ENCODE results near the gene SPRYD3. TPM values are rescaled to one million over a fixed set of nuclear protein-coding genes. Genes with fewer than 3 reads are reported as not detected.
"Not testable (repeated sequence)": the region's sequence is repeated elsewhere in the genome, so short reads cannot be mapped to it uniquely, and the experiment has no call there.

The SPRYD3 gene
- total and polyA plus RNA-seq, 2 experiments from 2014 or later = 48.7 to 54.7 TPM

DNA sequence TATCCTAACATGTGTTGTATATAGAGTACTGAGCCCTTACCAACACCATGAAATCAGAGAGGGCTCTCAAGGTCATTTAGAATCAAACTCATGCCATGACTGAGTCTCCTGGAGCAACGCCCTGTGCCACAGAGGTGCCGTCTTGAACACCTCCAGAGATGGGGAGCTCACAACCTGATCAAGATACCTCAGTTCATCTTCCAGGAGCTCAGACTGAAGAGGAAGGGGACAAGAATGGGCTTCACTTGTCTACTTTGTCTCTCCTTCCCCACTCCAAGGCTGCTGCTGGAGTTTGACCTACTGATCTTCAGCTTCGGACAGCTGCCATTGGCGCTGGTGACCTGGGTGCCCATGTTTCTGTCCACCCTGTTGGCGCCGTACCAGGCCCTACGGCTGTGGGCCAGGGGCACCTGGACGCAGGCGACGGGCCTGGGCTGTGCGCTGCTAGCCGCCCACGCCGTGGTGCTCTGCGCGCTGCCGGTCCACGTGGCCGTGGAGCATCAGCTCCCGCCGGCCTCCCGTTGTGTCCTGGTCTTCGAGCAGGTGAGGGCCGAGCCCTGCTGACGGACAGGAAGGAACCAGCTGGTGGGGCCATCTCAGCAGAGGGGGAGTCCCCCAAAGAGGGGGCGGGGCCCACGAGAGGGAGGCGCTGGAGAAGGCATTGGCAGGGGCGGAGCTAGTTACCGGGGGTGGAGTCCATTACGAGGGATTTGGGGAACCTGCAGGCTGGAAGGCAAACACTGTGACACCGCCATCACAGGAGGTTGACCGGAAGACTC, 36.1 kb upstream of the SPRYD3 start:
- Histone ChIP-seq H3F3A (ENCODE audit: insufficient read depth) (no peaks in the 10 kb centered on the region), H2AFZ (no peak overlapping the region), H3K4me1 (ENCODE audit: insufficient read depth) (no peaks in the 10 kb centered on the region), H3K4me3 (no peak overlapping the region), H3K27me3 (replicated peaks; ENCODE audit: insufficient read depth) (no peaks in the 10 kb centered on the region), H3K27ac (no peak overlapping the region), H3K79me2 (ENCODE audit: insufficient read depth) (no peaks in the 10 kb centered on the region), H3K9me3 (ENCODE audit: low read depth) (no peaks in the 10 kb centered on the region), H3K9me2 (ENCODE audit: insufficient read depth) (no peaks in the 10 kb centered on the region), H4K20me1 (ENCODE audit: insufficient read depth) (no peaks in the 10 kb centered on the region), H3K36me3 (ENCODE audit: low read depth) (no peaks in the 10 kb centered on the region), H3K4me2 (ENCODE audit: unreplicated experiment) (no peak overlapping the region), H3K9ac (no peak overlapping the region)
- DNase-seq = no peak
- 91 to 94% methylated on average over 29 to 33 of the region's 33 CpGs for WGBS, 2 experiments (ENCODE audit: low coverage in 1 of 2, low lambda C conversion rate in 2 of 2, missing lambda C conversion rate in 2 of 2)
- no peak for TF ChIP-seq EZH2phosphoT487 (IDR thresholded peaks at IDR 0.05; ENCODE audit: insufficient read depth, low read depth)
- no peak for TF ChIP-seq EZH2 (IDR thresholded peaks at IDR 0.05; ENCODE audit: insufficient read depth, poor library complexity, severe bottlenecking)
- in situ Hi-C loops (cut with MboI) = no loop called here

GRCh38 chr12:53113951-53114350, 34.8 kb upstream of the SPRYD3 start:
- no peak overlapping the region for H3K4me3 ChIP-seq
- no peaks in the 10 kb centered on the region for H3K27me3 ChIP-seq (replicated peaks; ENCODE audit: insufficient read depth)
- no peaks in the 10 kb centered on the region for H3K79me2 ChIP-seq (ENCODE audit: insufficient read depth)
- no peaks in the 10 kb centered on the region for H3K4me1 ChIP-seq (ENCODE audit: insufficient read depth)
- H3K4me2 ChIP-seq (ENCODE audit: unreplicated experiment) = no peak overlapping the region
- no peaks in the 10 kb centered on the region for H3K9me2 ChIP-seq (ENCODE audit: insufficient read depth)
- no peaks in the 10 kb centered on the region for H3F3A ChIP-seq (ENCODE audit: insufficient read depth)
- H2AFZ ChIP-seq = no peak overlapping the region
- no peak for TF ChIP-seq EZH2phosphoT487 (IDR thresholded peaks at IDR 0.05; ENCODE audit: insufficient read depth, low read depth)
- no peak for TF ChIP-seq EZH2 (IDR thresholded peaks at IDR 0.05; ENCODE audit: insufficient read depth, poor library complexity, severe bottlenecking)
- no peak overlapping the region for H3K9ac ChIP-seq
- H3K9me3 ChIP-seq (ENCODE audit: low read depth) = no peaks in the 10 kb centered on the region
- in situ Hi-C loops (cut with MboI) = no loop called here
- H4K20me1 ChIP-seq (ENCODE audit: insufficient read depth) = no peaks in the 10 kb centered on the region
- no peak for DNase-seq
- H3K36me3 ChIP-seq (ENCODE audit: low read depth) = no peaks in the 10 kb centered on the region
- H3K27ac ChIP-seq = no peak overlapping the region

- Histone ChIP-seq H3F3A (ENCODE audit: insufficient read depth) (no peaks in the 10 kb centered on the region), H3K4me1 (ENCODE audit: insufficient read depth) (no peaks in the 10 kb centered on the region), H3K27me3 (replicated peaks; ENCODE audit: insufficient read depth) (no peaks in the 10 kb centered on the region), H2AFZ (peak overlapping the region; percentile 65), H3K79me2 (ENCODE audit: insufficient read depth) (no peaks in the 10 kb centered on the region), H3K9me2 (ENCODE audit: insufficient read depth) (no peaks in the 10 kb centered on the region), H3K9me3 (ENCODE audit: low read depth) (no peaks in the 10 kb centered on the region), H3K4me2 (ENCODE audit: unreplicated experiment) (no peak overlapping the region), H3K9ac (no peak overlapping the region), H3K4me3 (no peak overlapping the region), H4K20me1 (ENCODE audit: insufficient read depth) (no peaks in the 10 kb centered on the region), H3K36me3 (ENCODE audit: low read depth) (no peaks in the 10 kb centered on the region), H3K27ac (no peak overlapping the region)
- no peak for TF ChIP-seq EZH2 (IDR thresholded peaks at IDR 0.05; ENCODE audit: insufficient read depth, poor library complexity, severe bottlenecking)
- TF ChIP-seq EZH2phosphoT487 (IDR thresholded peaks at IDR 0.05; ENCODE audit: insufficient read depth, low read depth) = no peak
- in situ Hi-C loops (cut with MboI) = no loop called here
- no peak for DNase-seq
- WGBS, 2 experiments (ENCODE audit: low coverage in 1 of 2, low lambda C conversion rate in 2 of 2, missing lambda C conversion rate in 2 of 2) = 27 to 33% methylated on average over 11 to 12 of the region's 12 CpGs
Measured at GRCh38 chr12:53113136-53113705, 34.0 kb upstream of the SPRYD3 start.

DNA sequence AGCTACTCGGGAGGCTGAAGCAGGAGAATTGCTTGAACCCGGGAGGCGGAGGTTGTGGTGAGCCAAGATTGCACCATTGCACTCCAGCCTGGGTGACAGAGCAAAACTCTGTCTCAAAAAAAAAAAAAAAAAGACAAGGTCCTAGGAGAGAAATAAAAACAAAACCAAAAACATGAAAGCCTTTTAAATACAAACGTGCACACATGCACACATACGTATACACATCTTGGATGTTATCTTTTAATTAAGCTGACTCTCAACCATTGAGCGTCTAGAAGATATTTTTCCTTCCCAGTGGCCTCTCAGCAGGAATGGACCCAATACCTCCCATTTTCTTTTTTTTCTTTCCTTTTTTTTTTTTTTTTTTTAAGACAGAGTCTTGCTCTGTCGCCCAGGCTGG, 33.2 kb upstream of the SPRYD3 start:
- WGBS, 2 experiments (ENCODE audit: low coverage in 1 of 2, low lambda C conversion rate in 2 of 2, missing lambda C conversion rate in 2 of 2) = 91 to 93% methylated on average over 4 to 7 of the region's 7 CpGs
- in situ Hi-C loops (cut with MboI); H3K4me3 ChIP-seq: not testable (repeated sequence)

More for the DNA sequence above, 33.2 kb upstream of the SPRYD3 start:
- not testable (repeated sequence) for H3K36me3 ChIP-seq (ENCODE audit: low read depth); H3K27ac ChIP-seq; H3K9me2 ChIP-seq (ENCODE audit: insufficient read depth); H2AFZ ChIP-seq; H3K79me2 ChIP-seq (ENCODE audit: insufficient read depth); H3F3A ChIP-seq (ENCODE audit: insufficient read depth); H3K4me1 ChIP-seq (ENCODE audit: insufficient read depth); DNase-seq; H3K4me2 ChIP-seq (ENCODE audit: unreplicated experiment); H4K20me1 ChIP-seq (ENCODE audit: insufficient read depth); H3K27me3 ChIP-seq (replicated peaks; ENCODE audit: insufficient read depth); H3K9me3 ChIP-seq (ENCODE audit: low read depth); H3K9ac ChIP-seq

All from GM23248 (cell line).